HG03378 (cell line): ENCODE data around the gene USP17L24.
"Not testable (repeated sequence)": the region's sequence is repeated elsewhere in the genome, so short reads cannot be mapped to it uniquely, and the experiment has no call there.

ENCODE experiments used
- ATAC-seq: cut with Tn5 transposase; IDR thresholded peaks from one replicate; pipeline ENCODE4 v1.9.1; 2021; ENCODE audit warnings: mild to moderate bottlenecking, moderate library complexity; ENCODE audit not compliant: unreplicated experiment

USP17L24 gene, protein sequence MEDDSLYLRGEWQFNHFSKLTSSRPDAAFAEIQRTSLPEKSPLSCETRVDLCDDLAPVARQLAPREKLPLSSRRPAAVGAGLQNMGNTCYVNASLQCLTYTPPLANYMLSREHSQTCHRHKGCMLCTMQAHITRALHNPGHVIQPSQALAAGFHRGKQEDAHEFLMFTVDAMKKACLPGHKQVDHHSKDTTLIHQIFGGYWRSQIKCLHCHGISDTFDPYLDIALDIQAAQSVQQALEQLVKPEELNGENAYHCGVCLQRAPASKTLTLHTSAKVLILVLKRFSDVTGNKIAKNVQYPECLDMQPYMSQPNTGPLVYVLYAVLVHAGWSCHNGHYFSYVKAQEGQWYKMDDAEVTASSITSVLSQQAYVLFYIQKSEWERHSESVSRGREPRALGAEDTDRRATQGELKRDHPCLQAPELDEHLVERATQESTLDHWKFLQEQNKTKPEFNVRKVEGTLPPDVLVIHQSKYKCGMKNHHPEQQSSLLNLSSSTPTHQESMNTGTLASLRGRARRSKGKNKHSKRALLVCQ

GRCh38 chr4:9324865-9325264 lies at the start of gene USP17L24:
Gene USP17L24 (plus strand): TSS chr4:9325165. CDS start chr4:9325165, 0 bp downstream.
- ATAC-seq: not testable (repeated sequence)

DNA sequence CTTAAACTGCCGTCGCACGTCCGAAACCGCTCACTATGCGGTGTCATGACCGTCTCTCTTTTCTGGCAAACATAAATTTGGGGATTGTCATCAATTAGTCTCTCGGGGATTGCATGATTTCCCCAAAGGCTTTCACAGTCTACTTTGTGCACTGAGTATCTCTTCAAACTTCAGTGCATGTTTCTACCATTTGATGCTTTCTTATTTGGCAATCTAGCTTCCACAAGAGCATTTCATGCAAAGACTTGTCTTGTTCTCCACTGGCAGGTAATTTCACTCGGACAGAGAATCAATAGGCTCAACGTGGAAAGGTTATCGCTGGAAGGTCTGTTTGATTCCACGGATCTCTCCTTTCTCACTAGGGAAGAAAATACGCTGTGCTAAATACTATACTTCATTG lies 774 bp upstream of the USP17L24 start:
- ATAC-seq: not testable (repeated sequence)

DNA sequence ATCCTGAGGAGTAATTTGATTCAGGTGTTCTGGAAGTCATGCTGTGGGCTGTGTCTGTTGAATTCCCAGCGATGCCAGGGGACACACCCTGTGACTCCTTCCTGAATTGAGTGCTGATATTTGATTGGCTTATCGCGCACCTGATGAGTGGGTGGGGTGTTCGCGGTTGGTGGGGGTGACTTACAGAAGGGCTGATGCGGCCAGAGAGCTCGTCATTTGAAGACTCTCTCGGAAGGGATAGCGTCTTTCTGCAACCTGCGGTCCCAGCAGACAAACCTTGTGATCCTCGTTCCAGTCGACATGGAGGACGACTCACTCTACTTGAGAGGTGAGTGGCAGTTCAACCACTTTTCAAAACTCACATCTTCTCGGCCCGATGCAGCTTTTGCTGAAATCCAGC lies 4.6 kb downstream of the USP17L24 start, which contains the start of gene USP17L25:
Gene USP17L25, plus strand, starts transcription at position 301 of the 400 bp plus-strand sequence. Its CDS starts 0 bp downstream, at position 301.
- not testable (repeated sequence) for ATAC-seq

- ATAC-seq: not testable (repeated sequence)
Measured at GRCh38 chr4:9334358-9334757, 9.4 kb downstream of the USP17L24 start, which contains the start of gene USP17L26. Gene USP17L26 (plus strand): TSS chr4:9334658. CDS start chr4:9334658, 0 bp downstream.

DNA sequence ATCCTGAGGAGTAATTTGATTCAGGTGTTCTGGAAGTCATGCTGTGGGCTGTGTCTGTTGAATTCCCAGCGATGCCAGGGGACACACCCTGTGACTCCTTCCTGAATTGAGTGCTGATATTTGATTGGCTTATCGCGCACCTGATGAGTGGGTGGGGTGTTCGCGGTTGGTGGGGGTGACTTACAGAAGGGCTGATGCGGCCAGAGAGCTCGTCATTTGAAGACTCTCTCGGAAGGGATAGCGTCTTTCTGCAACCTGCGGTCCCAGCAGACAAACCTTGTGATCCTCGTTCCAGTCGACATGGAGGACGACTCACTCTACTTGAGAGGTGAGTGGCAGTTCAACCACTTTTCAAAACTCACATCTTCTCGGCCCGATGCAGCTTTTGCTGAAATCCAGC lies 14.1 kb downstream of the USP17L24 start, which contains the start of gene USP17L5:
Gene USP17L5, plus strand, starts transcription at position 301 of the 400 bp plus-strand sequence. Its CDS starts 0 bp downstream, at position 301.
- not testable (repeated sequence) for ATAC-seq

GRCh38 chr4:9343848-9344247 lies 18.9 kb downstream of the USP17L24 start, which contains the start of gene USP17L27:
Gene USP17L27 (plus strand): TSS chr4:9344148. CDS start chr4:9344148, 0 bp downstream.
- not testable (repeated sequence) for ATAC-seq

GRCh38 chr4:9348593-9348992 lies 23.6 kb downstream of the USP17L24 start, which contains the start of gene USP17L28:
Gene USP17L28 (plus strand): TSS chr4:9348893. CDS start chr4:9348893, 0 bp downstream.
- not testable (repeated sequence) for ATAC-seq

- not testable (repeated sequence) for ATAC-seq
Measured at GRCh38 chr4:9350866-9351265, 25.9 kb downstream of the USP17L24 start.

DNA sequence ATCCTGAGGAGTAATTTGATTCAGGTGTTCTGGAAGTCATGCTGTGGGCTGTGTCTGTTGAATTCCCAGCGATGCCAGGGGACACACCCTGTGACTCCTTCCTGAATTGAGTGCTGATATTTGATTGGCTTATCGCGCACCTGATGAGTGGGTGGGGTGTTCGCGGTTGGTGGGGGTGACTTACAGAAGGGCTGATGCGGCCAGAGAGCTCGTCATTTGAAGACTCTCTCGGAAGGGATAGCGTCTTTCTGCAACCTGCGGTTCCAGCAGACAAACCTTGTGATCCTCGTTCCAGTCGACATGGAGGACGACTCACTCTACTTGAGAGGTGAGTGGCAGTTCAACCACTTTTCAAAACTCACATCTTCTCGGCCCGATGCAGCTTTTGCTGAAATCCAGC lies 28.4 kb downstream of the USP17L24 start, which contains the start of gene USP17L29:
Gene USP17L29, plus strand, starts transcription at position 301 of the 400 bp plus-strand sequence. Its CDS starts 0 bp downstream, at position 301.
- ATAC-seq: not testable (repeated sequence)

DNA sequence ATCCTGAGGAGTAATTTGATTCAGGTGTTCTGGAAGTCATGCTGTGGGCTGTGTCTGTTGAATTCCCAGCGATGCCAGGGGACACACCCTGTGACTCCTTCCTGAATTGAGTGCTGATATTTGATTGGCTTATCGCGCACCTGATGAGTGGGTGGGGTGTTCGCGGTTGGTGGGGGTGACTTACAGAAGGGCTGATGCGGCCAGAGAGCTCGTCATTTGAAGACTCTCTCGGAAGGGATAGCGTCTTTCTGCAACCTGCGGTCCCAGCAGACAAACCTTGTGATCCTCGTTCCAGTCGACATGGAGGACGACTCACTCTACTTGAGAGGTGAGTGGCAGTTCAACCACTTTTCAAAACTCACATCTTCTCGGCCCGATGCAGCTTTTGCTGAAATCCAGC lies 37.9 kb downstream of the USP17L24 start, which contains the start of gene USP17L30:
Gene USP17L30, plus strand, starts transcription at position 301 of the 400 bp plus-strand sequence. Its CDS starts 0 bp downstream, at position 301.
- not testable (repeated sequence) for ATAC-seq
